Neural progenitor cell (in vitro differentiated cells): ENCODE data around the gene RRBP1. TPM values are rescaled to one million over a fixed set of nuclear protein-coding genes. Genes with fewer than 3 reads are reported as not detected.

Source experiments
- DNase-seq: peaks from one replicate; pipeline ENCODE4 v3.0.0-alpha.2; 2016; ENCODE audit warnings: low spot score
- H2AFZ ChIP-seq: fragments of 200-600 bp; sonication (generic); replicated peaks from 2 replicates; pipeline ENCODE4 v1.6.1; 2016; ENCODE audit warnings: antibody characterized with exemption
- H3F3A ChIP-seq: fragments of 200-600 bp; sonication (generic); 2 replicates; pipeline ENCODE4 v1.6.1; 2016; ENCODE audit warnings: antibody characterized with exemption, low read depth
- H3K27ac ChIP-seq: fragments of 200-600 bp; sonication (generic); 2 replicates; pipeline ENCODE4 v1.5.1; 2016; ENCODE audit warnings: mild to moderate bottlenecking
- H3K27me3 ChIP-seq: fragments of 200-600 bp; sonication (generic); 2 replicates; pipeline ENCODE4 v1.6.1; 2016; ENCODE audit warnings: mild to moderate bottlenecking, moderate library complexity
- H3K36me3 ChIP-seq: fragments of 200-600 bp; sonication (generic); 2 replicates; pipeline ENCODE4 v1.5.1; 2016
- H3K4me1 ChIP-seq: fragments of 200-600 bp; sonication (generic); 2 replicates; pipeline ENCODE4 v1.6.1; 2016; ENCODE audit warnings: mixed run types
- H3K4me2 ChIP-seq: fragments of 200-600 bp; sonication (generic); 2 replicates; pipeline ENCODE4 v1.6.1; 2016
- H3K4me3 ChIP-seq: fragments of 200-600 bp; sonication (generic); 2 replicates; pipeline ENCODE4 v1.5.1; 2016
- H3K79me2 ChIP-seq: fragments of 200-600 bp; sonication (generic); 2 replicates; pipeline ENCODE4 v1.6.1; 2016; ENCODE audit warnings: low read depth
- H3K9ac ChIP-seq: fragments of 200-600 bp; sonication (generic); 2 replicates; pipeline ENCODE4 v1.6.1; 2016
- H3K9me3 ChIP-seq: fragments of 200-600 bp; sonication (generic); 2 replicates; pipeline ENCODE4 v1.5.1; 2016; ENCODE audit warnings: low read depth
- H4K20me1 ChIP-seq: fragments of 200-600 bp; sonication (generic); 2 replicates; pipeline ENCODE4 v1.6.1; 2016; ENCODE audit warnings: low read depth
- H3K27ac Mint-ChIP-seq: 3 replicates; pipeline ENCODE4 v1.8.0; 2021; ENCODE audit warnings: mixed read lengths
- H3K27me3 Mint-ChIP-seq: 2 replicates; pipeline ENCODE4 v1.8.0; 2022; ENCODE audit warnings: low read depth, mild to moderate bottlenecking, inconsistent platforms, moderate library complexity, mixed read lengths; ENCODE audit not compliant: insufficient read depth
- H3K36me3 Mint-ChIP-seq: 3 replicates; pipeline ENCODE4 v1.8.0; 2021; ENCODE audit warnings: mixed read lengths
- H3K4me1 Mint-ChIP-seq: 3 replicates; pipeline ENCODE4 v1.8.0; 2021; ENCODE audit warnings: mixed read lengths
- H3K4me3 Mint-ChIP-seq: 3 replicates; pipeline ENCODE4 v1.8.0; 2021; ENCODE audit warnings: mild to moderate bottlenecking, moderate library complexity, mixed read lengths
- H3K9me3 Mint-ChIP-seq: 3 replicates; pipeline ENCODE4 v1.8.0; 2020; ENCODE audit warnings: mixed read lengths
- EZH2 ChIP-seq: fragments of 200-600 bp; sonication (generic); IDR thresholded peaks from 2 replicates; pipeline ENCODE4 v1.6.1; 2017; ENCODE audit warnings: antibody characterized with exemption, mild to moderate bottlenecking, moderate library complexity
- EZH2phosphoT487 ChIP-seq: fragments of 200-600 bp; sonication (generic); IDR thresholded peaks from 2 replicates; pipeline ENCODE4 v1.6.1; 2017; ENCODE audit warnings: antibody characterized with exemption
- total RNA-seq: library from RNA; depleted of rRNA; stranded (reverse); fragments of >200 nt; gene quantifications from 2 replicates; pipeline ENCODE4 v1.2.3, GENCODE V29; 2015; ENCODE audit warnings: low replicate concordance
- TF ChIP-seq, protein P1 (sequence below): fragments of 200-600 bp; sonication (generic); IDR thresholded peaks from 2 replicates; pipeline ENCODE4 v1.5.1; 2017; ENCODE audit warnings: antibody characterized with exemption, mild to moderate bottlenecking

The RRBP1 gene
- total RNA-seq, 1 donor from 2014 or later: 18.2 TPM

- no peak overlapping the region for H3K4me3 Mint-ChIP-seq
- H3K36me3 ChIP-seq: no peaks in the 10 kb centered on the region
- no peak for DNase-seq
Observed at GRCh38 chr20:17613328-17614175, 68.5 kb downstream of the RRBP1 start.

DNA sequence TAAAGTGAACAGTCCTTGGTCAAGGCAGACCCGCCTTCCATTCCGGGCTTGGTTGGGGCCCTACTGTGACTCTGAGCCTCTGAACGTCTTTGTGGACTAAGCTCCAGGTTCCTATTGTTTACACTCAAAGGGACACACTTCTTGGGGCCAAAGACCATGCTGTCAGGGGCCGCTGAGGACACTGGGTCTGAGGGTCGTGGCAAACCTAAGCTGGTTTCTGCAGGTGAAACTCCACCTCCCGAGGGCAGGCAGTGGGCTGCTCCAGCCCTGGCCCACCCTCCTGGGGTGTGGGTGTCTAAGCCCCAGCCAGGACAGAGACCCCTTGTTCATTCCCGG, 69.1 kb downstream of the RRBP1 start:
- peaks cover 7% of the 10 kb centered on the region for H3K27me3 Mint-ChIP-seq
- H3K4me3 Mint-ChIP-seq: no peak overlapping the region
- Histone ChIP-seq H3K36me3 (no peaks in the 10 kb centered on the region), H3K4me3 (no peak overlapping the region), H3K27me3 (no peaks in the 10 kb centered on the region), H3K4me2 (no peak overlapping the region), H3K27ac (no peak overlapping the region), H3K79me2 (no peaks in the 10 kb centered on the region), H3K9me3 (no peaks in the 10 kb centered on the region), H2AFZ (no peak overlapping the region), H3F3A (no peaks in the 10 kb centered on the region), H3K4me1 (no peaks in the 10 kb centered on the region), H4K20me1 (peaks cover 46% of the 10 kb centered on the region), H3K9ac (no peak overlapping the region)
- no peak for TF ChIP-seq EZH2
- TF ChIP-seq, protein P1, sequence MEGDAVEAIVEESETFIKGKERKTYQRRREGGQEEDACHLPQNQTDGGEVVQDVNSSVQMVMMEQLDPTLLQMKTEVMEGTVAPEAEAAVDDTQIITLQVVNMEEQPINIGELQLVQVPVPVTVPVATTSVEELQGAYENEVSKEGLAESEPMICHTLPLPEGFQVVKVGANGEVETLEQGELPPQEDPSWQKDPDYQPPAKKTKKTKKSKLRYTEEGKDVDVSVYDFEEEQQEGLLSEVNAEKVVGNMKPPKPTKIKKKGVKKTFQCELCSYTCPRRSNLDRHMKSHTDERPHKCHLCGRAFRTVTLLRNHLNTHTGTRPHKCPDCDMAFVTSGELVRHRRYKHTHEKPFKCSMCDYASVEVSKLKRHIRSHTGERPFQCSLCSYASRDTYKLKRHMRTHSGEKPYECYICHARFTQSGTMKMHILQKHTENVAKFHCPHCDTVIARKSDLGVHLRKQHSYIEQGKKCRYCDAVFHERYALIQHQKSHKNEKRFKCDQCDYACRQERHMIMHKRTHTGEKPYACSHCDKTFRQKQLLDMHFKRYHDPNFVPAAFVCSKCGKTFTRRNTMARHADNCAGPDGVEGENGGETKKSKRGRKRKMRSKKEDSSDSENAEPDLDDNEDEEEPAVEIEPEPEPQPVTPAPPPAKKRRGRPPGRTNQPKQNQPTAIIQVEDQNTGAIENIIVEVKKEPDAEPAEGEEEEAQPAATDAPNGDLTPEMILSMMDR: no peak
- TF ChIP-seq EZH2phosphoT487: no peak
- H3K9me3 Mint-ChIP-seq: no peaks in the 10 kb centered on the region
- H3K27ac Mint-ChIP-seq: no peak overlapping the region
- H3K36me3 Mint-ChIP-seq: peaks cover 6% of the 10 kb centered on the region
- peaks cover 10% of the 10 kb centered on the region for H3K4me1 Mint-ChIP-seq
- no peak for DNase-seq

More at GRCh38 chr20:17613328-17614175, 68.5 kb downstream of the RRBP1 start:
- TF ChIP-seq EZH2phosphoT487 (no peak), EZH2 (no peak)
- TF ChIP-seq, protein P1: no peak
- Histone ChIP-seq H3F3A (no peaks in the 10 kb centered on the region), H3K27me3 (no peaks in the 10 kb centered on the region), H3K4me2 (no peak overlapping the region), H3K27ac (no peak overlapping the region), H4K20me1 (peaks cover 45% of the 10 kb centered on the region), H2AFZ (no peak overlapping the region), H3K9me3 (no peaks in the 10 kb centered on the region), H3K4me1 (no peaks in the 10 kb centered on the region), H3K4me3 (no peak overlapping the region), H3K9ac (no peak overlapping the region), H3K79me2 (no peaks in the 10 kb centered on the region)
- Mint-ChIP-seq H3K9me3 (no peaks in the 10 kb centered on the region), H3K27ac (peak overlapping the region; percentile 90), H3K4me1 (peaks cover 10% of the 10 kb centered on the region), H3K27me3 (peaks cover 7% of the 10 kb centered on the region), H3K36me3 (peaks cover 6% of the 10 kb centered on the region)

DNA sequence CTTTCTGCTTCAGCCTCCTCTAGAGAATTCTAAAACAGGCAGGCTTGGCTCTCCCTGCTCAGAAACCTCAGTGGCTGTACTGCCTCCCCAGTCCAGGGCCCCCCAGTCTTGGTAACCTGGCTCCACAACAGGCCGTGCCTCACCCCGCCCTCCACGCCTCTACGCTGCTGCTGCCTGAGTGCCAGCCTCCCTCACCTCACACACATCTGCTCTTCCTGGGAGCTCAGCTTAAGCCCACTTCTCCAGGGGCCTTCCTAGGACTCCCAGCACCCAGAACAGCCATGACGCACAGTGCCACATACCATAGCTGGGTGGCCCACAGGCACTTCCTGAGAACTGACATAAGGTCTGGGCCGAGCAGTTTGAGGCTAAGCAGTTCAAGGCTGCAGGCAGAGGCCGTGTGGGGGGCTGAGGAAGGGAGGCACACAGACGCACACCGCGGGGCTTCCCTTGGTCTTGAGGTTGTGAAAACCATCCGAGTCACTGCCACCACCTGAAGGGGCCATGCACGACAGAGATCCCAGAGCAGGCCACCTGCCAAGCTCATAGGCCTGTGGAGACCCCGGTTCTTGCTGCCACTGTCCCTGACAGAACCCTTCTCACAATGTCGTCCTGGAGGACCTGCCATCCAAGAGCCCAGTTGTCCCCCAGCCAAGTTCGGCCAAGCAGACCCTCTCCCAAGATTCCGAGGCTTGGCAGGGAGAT, 69.6 kb downstream of the RRBP1 start:
- peaks cover 7% of the 10 kb centered on the region for H3K27me3 Mint-ChIP-seq
- H3K9ac ChIP-seq: no peak overlapping the region
- no peak for DNase-seq
- peaks cover 10% of the 10 kb centered on the region for H3K4me1 Mint-ChIP-seq
- H3K27ac Mint-ChIP-seq: peak overlapping the region; percentile 74
- H4K20me1 ChIP-seq: peaks cover 43% of the 10 kb centered on the region
- no peaks in the 10 kb centered on the region for H3K9me3 Mint-ChIP-seq
- no peak for TF ChIP-seq EZH2
- no peak for TF ChIP-seq EZH2phosphoT487
- TF ChIP-seq, protein P1: no peak
- no peak overlapping the region for H3K4me3 Mint-ChIP-seq
- no peaks in the 10 kb centered on the region for H3K4me1 ChIP-seq
- H3K9me3 ChIP-seq: no peaks in the 10 kb centered on the region
- H3K27ac ChIP-seq: no peak overlapping the region
- H3K36me3 ChIP-seq: no peaks in the 10 kb centered on the region
- H3K4me2 ChIP-seq: no peak overlapping the region
- no peak overlapping the region for H3K4me3 ChIP-seq
- no peak overlapping the region for H2AFZ ChIP-seq
- no peaks in the 10 kb centered on the region for H3K27me3 ChIP-seq
- H3F3A ChIP-seq: no peaks in the 10 kb centered on the region
- peaks cover 8% of the 10 kb centered on the region for H3K36me3 Mint-ChIP-seq
- H3K79me2 ChIP-seq: no peaks in the 10 kb centered on the region
